ENCODE measurements around the gene ARIH2. TPM values are rescaled to one million over a fixed set of nuclear protein-coding genes. Genes with fewer than 3 reads are reported as not detected.

Gene ARIH2
- total and polyA plus RNA-seq, 2 experiments from 2014 or later, result 76.4 to 118 TPM

DNA sequence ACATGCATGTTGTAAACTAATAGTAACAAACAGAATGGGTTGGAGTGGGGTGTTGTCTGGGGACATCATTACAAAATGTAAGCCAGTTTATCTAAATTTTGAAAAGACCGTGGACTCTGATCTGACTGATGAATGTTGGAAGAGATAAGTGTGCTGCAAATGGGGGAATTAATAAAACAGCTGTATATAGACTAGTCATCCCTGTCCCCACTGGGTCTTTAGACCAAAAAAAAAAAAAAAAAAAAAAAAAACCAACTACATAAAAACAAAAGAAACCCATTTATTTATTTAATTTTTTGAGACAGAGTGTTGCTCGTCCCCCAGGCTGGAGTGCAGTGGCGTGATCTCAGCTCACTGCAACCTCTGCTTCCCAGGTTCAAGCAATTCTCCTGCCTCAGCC, 20.0 kb downstream of the ARIH2 start:
- peaks cover 40% of the 10 kb centered on the region for H4K20me1 ChIP-seq (replicated peaks; ENCODE audit: insufficient read depth)
- H3F3A ChIP-seq (replicated peaks; ENCODE audit: low read depth), result 0 out of 2 replicates have a peak, but pooled peaks cover 2% of the 10 kb centered on the region
- H3K27me3 Mint-ChIP-seq (ENCODE audit: insufficient read depth, low read depth, poor library complexity), result peaks cover 3% of the 10 kb centered on the region
- peaks cover 88% of the 10 kb centered on the region for H3K79me2 ChIP-seq (replicated peaks; ENCODE audit: insufficient read depth)
- no peaks in the 10 kb centered on the region for H3K4me1 ChIP-seq (ENCODE audit: insufficient read depth)
- no peaks in the 10 kb centered on the region for H3K27me3 ChIP-seq (ENCODE audit: insufficient read depth)
- H3K4me3 ChIP-seq, result no peak overlapping the region
- H3K4me2 ChIP-seq, result no peak overlapping the region
- H3K27ac Mint-ChIP-seq, result no peak overlapping the region
- H3K9me2 ChIP-seq (ENCODE audit: insufficient read depth), result no peaks in the 10 kb centered on the region
- no peaks in the 10 kb centered on the region; the same call in 2 of the 3 replicates for H3K9me3 Mint-ChIP-seq
- H2AFZ ChIP-seq, result no peak overlapping the region
- TF ChIP-seq STAT1 (IDR thresholded peaks at IDR 0.05; ENCODE audit: unreplicated experiment) (no peak), ZNF114 (CRISPR knock-in tag; IDR thresholded peaks at IDR 0.05) (no peak), ZNF331 (CRISPR knock-in tag; IDR thresholded peaks at IDR 0.05; ENCODE audit: low read depth) (no peak)
- H3K27ac ChIP-seq (ENCODE audit: low read depth), result no peak overlapping the region
- H3K4me1 Mint-ChIP-seq, result no peaks in the 10 kb centered on the region
- peaks cover 39% of the 10 kb centered on the region for H3K36me3 Mint-ChIP-seq (ENCODE audit: low read depth)
- no peak overlapping the region for H3K4me3 Mint-ChIP-seq
- no peak for DNase-seq (ENCODE audit: low spot score)
- no peak for ATAC-seq
- no peaks in the 10 kb centered on the region; the same call in 1 of the 2 replicates for H3K36me3 ChIP-seq (ENCODE audit: insufficient read depth)

DNA sequence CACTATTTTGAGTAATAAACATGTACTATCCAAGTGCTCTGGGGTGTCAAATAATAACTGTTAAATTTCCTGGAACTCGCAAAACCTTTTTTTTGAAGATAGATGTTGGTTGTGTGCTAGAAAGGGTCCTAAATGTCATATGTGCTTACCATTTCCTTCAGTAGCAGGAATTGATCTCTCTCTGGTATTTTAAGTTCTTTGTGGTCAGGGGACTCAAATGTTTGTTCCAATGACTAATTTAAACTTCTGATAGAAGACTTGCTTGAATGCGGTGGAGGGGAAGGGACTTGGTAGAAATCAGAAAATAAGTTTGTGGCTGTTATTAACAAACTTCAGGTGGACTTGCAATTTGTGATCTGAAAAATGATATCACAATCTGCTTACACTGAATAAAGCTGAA, 26.8 kb downstream of the ARIH2 start:
- H3K4me1 Mint-ChIP-seq, result peaks cover 9% of the 10 kb centered on the region; the same call in 2 of the 3 replicates
- ATAC-seq (no peak), DNase-seq (ENCODE audit: low spot score) (no peak)
- H3K4me1 ChIP-seq (ENCODE audit: insufficient read depth), result peaks cover 5% of the 10 kb centered on the region; the same call in 1 of the 2 replicates
- H3K79me2 ChIP-seq (replicated peaks; ENCODE audit: insufficient read depth), result peaks cover 88% of the 10 kb centered on the region
- H3F3A ChIP-seq (replicated peaks; ENCODE audit: low read depth), result 0 out of 2 replicates have a peak, but pooled peaks cover 5% of the 10 kb centered on the region
- peaks cover 39% of the 10 kb centered on the region for H4K20me1 ChIP-seq (replicated peaks; ENCODE audit: insufficient read depth)
- no peaks in the 10 kb centered on the region for H3K9me3 Mint-ChIP-seq
- H3K36me3 Mint-ChIP-seq (ENCODE audit: low read depth), result peaks cover 2% of the 10 kb centered on the region; the same call in 2 of the 3 replicates
- no peak overlapping the region for H3K4me2 ChIP-seq
- H3K4me3 ChIP-seq, result no peak overlapping the region
- no peak for TF ChIP-seq STAT1 (IDR thresholded peaks at IDR 0.05; ENCODE audit: unreplicated experiment)
- TF ChIP-seq, protein P1, sequence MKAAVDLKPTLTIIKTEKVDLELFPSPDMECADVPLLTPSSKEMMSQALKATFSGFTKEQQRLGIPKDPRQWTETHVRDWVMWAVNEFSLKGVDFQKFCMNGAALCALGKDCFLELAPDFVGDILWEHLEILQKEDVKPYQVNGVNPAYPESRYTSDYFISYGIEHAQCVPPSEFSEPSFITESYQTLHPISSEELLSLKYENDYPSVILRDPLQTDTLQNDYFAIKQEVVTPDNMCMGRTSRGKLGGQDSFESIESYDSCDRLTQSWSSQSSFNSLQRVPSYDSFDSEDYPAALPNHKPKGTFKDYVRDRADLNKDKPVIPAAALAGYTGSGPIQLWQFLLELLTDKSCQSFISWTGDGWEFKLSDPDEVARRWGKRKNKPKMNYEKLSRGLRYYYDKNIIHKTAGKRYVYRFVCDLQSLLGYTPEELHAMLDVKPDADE (IDR thresholded peaks at IDR 0.05), result no peak
- TF ChIP-seq EZH2phosphoT487 (IDR thresholded peaks at IDR 0.05; ENCODE audit: unreplicated experiment), result no peak
- TF ChIP-seq JUNB (IDR thresholded peaks at IDR 0.05; ENCODE audit: unreplicated experiment), result no peak
- TF ChIP-seq ZNF114 (CRISPR knock-in tag; IDR thresholded peaks at IDR 0.05), result no peak
- TF ChIP-seq ZNF331 (CRISPR knock-in tag; IDR thresholded peaks at IDR 0.05; ENCODE audit: low read depth), result no peak
- TF ChIP-seq, protein P2, sequence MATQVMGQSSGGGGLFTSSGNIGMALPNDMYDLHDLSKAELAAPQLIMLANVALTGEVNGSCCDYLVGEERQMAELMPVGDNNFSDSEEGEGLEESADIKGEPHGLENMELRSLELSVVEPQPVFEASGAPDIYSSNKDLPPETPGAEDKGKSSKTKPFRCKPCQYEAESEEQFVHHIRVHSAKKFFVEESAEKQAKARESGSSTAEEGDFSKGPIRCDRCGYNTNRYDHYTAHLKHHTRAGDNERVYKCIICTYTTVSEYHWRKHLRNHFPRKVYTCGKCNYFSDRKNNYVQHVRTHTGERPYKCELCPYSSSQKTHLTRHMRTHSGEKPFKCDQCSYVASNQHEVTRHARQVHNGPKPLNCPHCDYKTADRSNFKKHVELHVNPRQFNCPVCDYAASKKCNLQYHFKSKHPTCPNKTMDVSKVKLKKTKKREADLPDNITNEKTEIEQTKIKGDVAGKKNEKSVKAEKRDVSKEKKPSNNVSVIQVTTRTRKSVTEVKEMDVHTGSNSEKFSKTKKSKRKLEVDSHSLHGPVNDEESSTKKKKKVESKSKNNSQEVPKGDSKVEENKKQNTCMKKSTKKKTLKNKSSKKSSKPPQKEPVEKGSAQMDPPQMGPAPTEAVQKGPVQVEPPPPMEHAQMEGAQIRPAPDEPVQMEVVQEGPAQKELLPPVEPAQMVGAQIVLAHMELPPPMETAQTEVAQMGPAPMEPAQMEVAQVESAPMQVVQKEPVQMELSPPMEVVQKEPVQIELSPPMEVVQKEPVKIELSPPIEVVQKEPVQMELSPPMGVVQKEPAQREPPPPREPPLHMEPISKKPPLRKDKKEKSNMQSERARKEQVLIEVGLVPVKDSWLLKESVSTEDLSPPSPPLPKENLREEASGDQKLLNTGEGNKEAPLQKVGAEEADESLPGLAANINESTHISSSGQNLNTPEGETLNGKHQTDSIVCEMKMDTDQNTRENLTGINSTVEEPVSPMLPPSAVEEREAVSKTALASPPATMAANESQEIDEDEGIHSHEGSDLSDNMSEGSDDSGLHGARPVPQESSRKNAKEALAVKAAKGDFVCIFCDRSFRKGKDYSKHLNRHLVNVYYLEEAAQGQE (IDR thresholded peaks at IDR 0.05; ENCODE audit: unreplicated experiment), result no peak
- TF ChIP-seq, protein P3, sequence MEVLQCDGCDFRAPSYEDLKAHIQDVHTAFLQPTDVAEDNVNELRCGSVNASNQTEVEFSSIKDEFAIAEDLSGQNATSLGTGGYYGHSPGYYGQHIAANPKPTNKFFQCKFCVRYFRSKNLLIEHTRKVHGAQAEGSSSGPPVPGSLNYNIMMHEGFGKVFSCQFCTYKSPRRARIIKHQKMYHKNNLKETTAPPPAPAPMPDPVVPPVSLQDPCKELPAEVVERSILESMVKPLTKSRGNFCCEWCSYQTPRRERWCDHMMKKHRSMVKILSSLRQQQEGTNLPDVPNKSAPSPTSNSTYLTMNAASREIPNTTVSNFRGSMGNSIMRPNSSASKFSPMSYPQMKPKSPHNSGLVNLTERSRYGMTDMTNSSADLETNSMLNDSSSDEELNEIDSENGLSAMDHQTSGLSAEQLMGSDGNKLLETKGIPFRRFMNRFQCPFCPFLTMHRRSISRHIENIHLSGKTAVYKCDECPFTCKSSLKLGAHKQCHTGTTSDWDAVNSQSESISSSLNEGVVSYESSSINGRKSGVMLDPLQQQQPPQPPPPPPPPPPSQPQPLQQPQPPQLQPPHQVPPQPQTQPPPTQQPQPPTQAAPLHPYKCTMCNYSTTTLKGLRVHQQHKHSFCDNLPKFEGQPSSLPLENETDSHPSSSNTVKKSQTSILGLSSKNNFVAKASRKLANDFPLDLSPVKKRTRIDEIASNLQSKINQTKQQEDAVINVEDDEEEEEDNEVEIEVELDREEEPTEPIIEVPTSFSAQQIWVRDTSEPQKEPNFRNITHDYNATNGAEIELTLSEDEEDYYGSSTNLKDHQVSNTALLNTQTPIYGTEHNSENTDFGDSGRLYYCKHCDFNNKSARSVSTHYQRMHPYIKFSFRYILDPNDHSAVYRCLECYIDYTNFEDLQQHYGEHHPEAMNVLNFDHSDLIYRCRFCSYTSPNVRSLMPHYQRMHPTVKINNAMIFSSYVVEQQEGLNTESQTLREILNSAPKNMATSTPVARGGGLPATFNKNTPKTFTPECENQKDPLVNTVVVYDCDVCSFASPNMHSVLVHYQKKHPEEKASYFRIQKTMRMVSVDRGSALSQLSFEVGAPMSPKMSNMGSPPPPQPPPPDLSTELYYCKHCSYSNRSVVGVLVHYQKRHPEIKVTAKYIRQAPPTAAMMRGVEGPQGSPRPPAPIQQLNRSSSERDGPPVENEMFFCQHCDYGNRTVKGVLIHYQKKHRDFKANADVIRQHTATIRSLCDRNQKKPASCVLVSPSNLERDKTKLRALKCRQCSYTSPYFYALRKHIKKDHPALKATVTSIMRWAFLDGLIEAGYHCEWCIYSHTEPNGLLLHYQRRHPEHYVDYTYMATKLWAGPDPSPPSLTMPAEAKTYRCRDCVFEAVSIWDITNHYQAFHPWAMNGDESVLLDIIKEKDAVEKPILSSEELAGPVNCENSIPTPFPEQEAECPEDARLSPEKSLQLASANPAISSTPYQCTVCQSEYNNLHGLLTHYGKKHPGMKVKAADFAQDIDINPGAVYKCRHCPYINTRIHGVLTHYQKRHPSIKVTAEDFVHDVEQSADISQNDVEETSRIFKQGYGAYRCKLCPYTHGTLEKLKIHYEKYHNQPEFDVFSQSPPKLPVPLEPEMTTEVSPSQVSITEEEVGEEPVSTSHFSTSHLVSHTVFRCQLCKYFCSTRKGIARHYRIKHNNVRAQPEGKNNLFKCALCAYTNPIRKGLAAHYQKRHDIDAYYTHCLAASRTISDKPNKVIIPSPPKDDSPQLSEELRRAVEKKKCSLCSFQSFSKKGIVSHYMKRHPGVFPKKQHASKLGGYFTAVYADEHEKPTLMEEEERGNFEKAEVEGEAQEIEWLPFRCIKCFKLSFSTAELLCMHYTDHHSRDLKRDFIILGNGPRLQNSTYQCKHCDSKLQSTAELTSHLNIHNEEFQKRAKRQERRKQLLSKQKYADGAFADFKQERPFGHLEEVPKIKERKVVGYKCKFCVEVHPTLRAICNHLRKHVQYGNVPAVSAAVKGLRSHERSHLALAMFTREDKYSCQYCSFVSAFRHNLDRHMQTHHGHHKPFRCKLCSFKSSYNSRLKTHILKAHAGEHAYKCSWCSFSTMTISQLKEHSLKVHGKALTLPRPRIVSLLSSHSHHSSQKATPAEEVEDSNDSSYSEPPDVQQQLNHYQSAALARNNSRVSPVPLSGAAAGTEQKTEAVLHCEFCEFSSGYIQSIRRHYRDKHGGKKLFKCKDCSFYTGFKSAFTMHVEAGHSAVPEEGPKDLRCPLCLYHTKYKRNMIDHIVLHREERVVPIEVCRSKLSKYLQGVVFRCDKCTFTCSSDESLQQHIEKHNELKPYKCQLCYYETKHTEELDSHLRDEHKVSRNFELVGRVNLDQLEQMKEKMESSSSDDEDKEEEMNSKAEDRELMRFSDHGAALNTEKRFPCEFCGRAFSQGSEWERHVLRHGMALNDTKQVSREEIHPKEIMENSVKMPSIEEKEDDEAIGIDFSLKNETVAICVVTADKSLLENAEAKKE (CRISPR knock-in tag; IDR thresholded peaks at IDR 0.05), result no peak
- no peak for TF ChIP-seq NANOG (IDR thresholded peaks at IDR 0.05; ENCODE audit: borderline replicate concordance)
- no peak for TF ChIP-seq POLR2AphosphoS5 (IDR thresholded peaks at IDR 0.05; ENCODE audit: low read depth)
- H3K27ac ChIP-seq (ENCODE audit: low read depth), result no peak overlapping the region
- no peaks in the 10 kb centered on the region for H3K27me3 ChIP-seq (ENCODE audit: insufficient read depth)
- no peaks in the 10 kb centered on the region for H3K36me3 ChIP-seq (ENCODE audit: insufficient read depth)
- H3K9me2 ChIP-seq (ENCODE audit: insufficient read depth), result no peaks in the 10 kb centered on the region
- H3K27me3 Mint-ChIP-seq (ENCODE audit: insufficient read depth, low read depth, poor library complexity), result peaks cover 4% of the 10 kb centered on the region
- 0 out of 2 replicates have a peak overlapping the region, but pooled peaks have one; percentile 11 for H3K27ac Mint-ChIP-seq
- H2AFZ ChIP-seq, result no peak overlapping the region
- no peak overlapping the region for H3K4me3 Mint-ChIP-seq
